CD4-positive, alpha-beta T cell treated with Interleukin-10 for 1 hour (primary cell): Measurements from ENCODE around the gene BRIP1.
"Not testable (repeated sequence)": the region's sequence is repeated elsewhere in the genome, so short reads cannot be mapped to it uniquely, and the experiment has no call there.

Experiments used
- DNase-seq: peaks from one replicate; pipeline ENCODE4 v3.0.0-alpha.2; 2020

The BRIP1 gene

GRCh38 chr17:61795546-61795945 is 67.8 kb downstream of the BRIP1 start:
- no peak for DNase-seq

GRCh38 chr17:61794792-61795191 is 68.5 kb downstream of the BRIP1 start:
- DNase-seq = no peak

DNA sequence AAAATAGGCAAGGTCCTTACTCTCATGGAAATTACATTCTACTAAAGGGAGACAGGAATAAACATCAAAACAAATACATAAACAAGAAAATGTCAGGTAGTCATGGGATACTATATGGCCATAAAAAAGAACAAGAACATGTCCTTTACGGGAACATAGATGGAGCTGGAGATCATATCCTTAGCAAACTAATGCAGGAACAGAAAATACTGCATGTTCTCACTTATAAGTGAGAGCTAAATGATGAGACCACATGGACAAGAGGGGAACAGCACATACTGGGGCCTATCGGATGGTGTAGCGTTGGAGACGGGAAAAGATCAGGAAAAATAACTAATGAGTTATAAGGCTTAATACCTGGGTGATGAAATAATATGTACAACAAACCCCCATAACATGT is 69.1 kb downstream of the BRIP1 start:
- DNase-seq = no peak

- DNase-seq = no peak
Observed at GRCh38 chr17:61793565-61793964, 69.8 kb downstream of the BRIP1 start.

GRCh38 chr17:61789872-61790271 is 73.5 kb downstream of the BRIP1 start:
- DNase-seq = no peak

DNA sequence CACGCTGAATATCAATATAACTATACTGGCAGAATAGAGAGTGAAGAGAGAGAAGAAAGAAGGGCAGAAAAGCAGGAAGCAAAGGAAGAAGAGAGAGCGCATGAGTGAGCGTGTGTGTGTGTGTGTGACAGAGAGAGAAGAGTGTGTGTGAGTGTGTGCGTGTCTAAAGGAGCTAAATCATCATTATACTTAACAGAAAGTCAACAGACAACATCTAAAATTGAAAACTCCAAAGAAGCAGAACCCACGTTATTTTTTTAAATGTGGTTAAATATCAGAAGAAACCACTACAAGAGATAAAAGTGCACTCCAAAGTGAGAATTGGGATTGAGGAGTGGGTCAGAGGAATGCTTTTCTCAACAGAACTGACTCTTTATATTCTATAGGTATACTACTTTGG is 77.2 kb downstream of the BRIP1 start:
- DNase-seq = no peak

- DNase-seq = no peak
Observed at GRCh38 chr17:61784510-61784909, 78.8 kb downstream of the BRIP1 start.

DNA sequence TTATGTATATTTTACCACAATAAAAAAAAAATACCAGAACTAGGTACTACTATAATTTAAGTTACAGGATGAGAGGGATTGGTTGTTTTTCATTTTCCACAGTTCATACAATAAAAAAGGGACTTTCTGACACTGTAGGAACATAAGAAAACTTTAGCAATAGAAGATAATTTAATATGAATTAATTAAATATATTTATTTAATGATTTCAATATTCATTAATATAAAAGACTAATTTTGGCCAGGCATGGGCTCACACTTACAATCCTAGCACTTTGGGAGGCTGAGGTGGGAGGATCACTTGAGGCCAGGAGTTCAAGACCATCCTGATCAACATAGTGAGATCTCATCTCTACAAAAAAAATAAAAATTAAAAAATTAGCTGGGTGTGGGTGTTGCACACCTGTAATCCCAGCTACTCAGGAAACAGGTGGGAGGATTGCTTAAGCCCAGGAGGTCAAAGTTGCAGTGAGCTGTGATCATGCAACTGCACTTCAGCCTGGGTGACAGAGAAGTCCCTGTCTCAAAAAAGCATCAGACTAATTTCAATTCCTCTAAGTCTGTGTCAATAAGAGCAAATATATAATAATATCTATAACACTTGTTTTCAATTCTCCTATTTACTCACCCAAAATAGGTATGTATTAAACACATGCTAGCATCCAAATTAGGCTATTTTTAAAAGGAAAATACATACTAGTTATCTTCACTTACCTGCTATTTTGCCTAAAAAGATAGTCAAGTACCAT is 79.6 kb downstream of the BRIP1 start:
- no peak for DNase-seq

DNA sequence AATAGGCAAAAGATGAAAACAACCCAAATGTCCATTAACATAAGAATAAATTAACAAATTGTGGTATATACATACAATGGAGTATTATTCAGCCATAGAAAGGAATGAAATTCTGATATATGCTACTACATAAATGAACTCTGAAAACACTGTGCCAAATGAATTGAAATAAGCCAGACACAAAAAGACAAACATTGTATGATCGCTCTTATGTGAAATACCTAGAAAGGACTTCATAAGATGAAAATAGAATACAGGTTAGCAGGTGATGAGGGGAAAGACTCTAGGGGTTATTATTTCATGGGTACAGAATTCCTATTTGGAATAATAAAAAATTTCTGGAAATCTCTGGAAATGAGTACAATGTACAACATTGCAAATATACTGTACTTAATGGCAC is 80.2 kb downstream of the BRIP1 start:
- no peak for DNase-seq

- no peak for DNase-seq
Observed at GRCh38 chr17:61782683-61783082, 80.6 kb downstream of the BRIP1 start.

GRCh38 chr17:61775364-61775763 is 88.0 kb downstream of the BRIP1 start:
- DNase-seq = no peak

DNA sequence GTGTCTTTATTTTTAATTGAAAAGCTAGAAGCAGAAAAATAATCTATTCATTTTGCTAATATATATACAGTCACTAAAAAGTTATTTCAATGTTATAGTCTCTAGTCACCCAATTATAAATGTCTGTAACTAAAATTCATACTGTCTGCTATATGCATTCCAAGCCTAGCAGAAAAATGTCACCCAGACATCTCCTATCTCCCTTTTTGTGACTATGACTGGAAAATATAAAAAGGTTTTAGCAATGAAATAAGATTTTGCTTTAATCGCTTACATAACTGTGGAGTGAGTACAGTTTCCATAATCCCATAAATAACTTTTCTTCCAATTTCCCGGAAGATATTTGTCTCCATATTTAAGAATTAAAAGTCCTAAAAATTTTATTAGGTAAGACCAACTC is 88.6 kb downstream of the BRIP1 start:
- no peak for DNase-seq

DNA sequence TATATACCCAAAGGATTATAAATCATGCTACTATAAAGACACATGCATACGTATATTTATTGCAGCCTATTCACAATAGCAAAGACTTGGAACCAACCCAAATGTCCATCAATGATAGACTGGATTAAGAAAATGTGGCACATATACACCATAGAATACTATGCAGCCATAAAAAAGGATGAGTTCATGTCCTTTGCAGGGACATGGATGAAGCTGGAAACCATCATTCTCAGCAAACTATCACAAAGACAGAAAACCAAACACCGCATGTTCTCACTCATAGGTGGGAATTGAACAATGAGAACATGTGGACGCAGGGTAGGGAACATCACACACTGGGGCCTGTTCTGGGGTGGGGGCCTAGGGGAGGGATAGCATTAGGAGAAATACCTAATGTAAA is 89.2 kb downstream of the BRIP1 start:
- DNase-seq = not testable (repeated sequence)

GRCh38 chr17:61770752-61771533 is 92.4 kb downstream of the BRIP1 start:
- no peak for DNase-seq

DNA sequence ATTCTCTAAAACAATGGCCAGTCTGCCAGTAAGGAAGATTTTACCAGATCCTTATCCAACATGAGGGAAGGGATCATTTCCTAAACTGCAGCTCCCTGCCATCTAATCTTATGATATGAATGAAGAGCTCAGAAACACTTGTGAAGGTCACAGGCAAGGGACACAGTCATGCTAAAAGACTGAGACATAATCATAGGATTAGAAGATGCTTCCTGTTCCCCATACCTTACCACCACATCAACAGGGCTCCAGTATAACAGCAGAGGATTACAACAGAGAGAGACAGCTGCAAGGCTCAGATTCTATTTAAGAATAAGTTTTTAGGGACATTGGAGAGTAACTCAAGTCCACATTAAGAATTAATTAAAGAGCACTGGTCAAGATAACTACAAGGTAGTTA is 93.3 kb downstream of the BRIP1 start:
- DNase-seq = no peak

- no peak for DNase-seq
Observed at GRCh38 chr17:61768405-61768804, 94.9 kb downstream of the BRIP1 start.

DNA sequence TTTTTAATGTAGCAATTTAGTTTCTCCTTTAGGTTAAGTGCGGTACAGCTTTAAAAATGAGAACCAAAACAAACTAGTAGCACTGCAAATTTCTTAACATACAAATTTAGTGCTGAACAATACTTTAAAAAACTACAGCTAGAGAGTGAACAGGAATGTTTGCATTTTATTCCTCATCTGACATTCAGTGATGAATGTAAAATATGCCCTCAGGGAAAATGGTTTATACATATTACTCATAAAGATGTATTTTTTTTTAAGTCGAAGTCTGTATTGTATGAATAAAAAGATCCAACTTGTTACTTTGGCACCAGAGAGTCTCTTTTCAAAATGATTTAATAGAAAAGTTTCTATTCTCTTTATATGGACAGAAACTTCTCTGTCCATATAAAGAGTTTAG is 96.8 kb downstream of the BRIP1 start:
- no peak for DNase-seq

GRCh38 chr17:61764846-61765245 is 98.5 kb downstream of the BRIP1 start:
- no peak for DNase-seq

- no peak for DNase-seq
Observed at GRCh38 chr17:61761827-61762226, 101.5 kb downstream of the BRIP1 start.

- DNase-seq = no peak
Observed at GRCh38 chr17:61759362-61759761, 104.0 kb downstream of the BRIP1 start.

DNA sequence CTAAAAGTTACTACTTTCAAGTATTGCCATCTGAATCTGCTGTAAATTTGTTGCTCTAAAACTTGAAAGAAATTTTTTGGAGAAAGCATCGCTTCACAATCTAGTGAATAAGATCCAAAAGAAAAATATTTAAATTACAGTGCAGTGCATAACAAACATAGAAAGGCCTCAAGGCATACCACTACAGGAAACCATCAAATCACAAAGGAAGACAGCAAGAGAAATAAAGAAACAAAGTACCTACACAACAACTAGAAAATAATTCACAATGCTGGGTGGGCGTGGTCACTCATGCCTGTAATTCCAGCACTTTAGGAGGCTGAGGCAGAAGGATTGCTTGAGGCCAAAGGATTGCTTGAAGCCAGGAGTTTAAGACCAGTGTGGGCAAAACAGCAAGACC is 104.9 kb downstream of the BRIP1 start:
- DNase-seq = no peak

DNA sequence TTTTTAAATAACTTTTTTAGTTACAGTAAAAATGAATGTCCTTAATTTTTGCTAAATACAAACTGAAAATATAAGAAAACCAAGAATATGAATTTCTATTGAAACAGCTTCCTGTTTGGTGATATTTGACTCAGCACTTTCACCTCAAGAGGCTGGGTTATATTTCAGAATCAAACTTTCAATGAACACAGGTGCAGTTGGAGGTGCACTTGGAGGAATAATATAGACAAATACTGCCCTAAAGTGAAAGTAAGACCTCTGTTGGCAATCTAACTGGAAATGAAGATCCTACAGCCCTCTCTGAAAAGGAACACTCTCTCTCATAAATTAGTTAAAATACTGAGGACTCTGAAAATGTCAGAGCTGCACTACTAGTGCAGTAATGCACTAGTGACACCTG is 106.2 kb downstream of the BRIP1 start:
- DNase-seq = no peak

DNA sequence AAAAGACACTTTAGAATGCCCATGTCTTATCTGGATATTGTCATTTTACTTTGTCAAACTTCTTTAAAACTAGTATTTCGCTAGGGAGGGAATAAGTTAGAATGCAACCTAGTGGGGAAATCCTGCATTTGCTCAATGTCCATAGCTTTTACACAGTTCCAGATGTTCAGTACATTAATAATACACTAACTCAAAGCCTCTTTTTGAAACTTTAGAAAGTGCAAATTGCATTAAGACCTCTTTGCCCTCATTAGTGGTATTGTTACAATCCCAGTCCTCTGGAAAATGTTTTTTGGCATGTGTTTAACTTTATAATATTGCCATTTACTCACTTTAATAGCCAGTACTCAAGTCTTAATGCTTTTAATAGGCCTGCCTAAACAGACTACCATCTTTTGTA is 106.8 kb downstream of the BRIP1 start:
- no peak for DNase-seq

GRCh38 chr17:61755668-61756067 is 107.7 kb downstream of the BRIP1 start:
- no peak for DNase-seq

DNA sequence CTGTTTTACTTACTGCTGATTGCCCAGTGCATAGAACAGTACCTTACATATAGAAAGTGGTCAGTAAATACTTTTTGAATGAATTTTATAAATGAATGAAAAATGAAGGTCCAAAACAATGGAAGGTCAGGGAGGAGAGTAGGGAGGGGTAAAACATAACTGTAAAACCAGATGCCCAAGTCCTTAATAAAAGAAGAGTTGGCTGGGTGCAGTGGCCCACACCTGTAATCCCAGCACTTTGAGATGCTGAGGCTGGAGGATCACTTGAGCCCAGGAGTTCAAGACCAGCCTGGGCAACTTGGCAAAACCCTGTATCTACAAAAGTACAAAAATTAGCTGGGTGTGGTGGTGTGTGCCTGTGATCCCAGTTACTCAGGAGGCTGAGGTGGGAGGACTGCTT is 108.2 kb downstream of the BRIP1 start:
- DNase-seq = no peak
